Measurements from ENCODE around the gene VCL. TPM values are rescaled to one million over a fixed set of nuclear protein-coding genes. Genes with fewer than 3 reads are reported as not detected.

VCL gene
- total and polyA plus RNA-seq, 12 donors: 14.3 to 90.7 (median 43.2) TPM

GRCh38 chr10:73991884-73992245, 6.1 kb upstream of the VCL start:
- peak in 2 of 7 donors; percentile 11 to 33 for DNase-seq
- Histone ChIP-seq H3K4me3 (no peak overlapping the region), H3K27me3 (no peaks in the 10 kb centered on the region), H3K36me3 (replicated peaks in 1 of 2) (no peaks in the 10 kb centered on the region), H3K27ac (no peak overlapping the region), H3K9me3 (replicated peaks in 1 of 3) (no peaks in the 10 kb centered on the region), H3K4me1 (replicated peaks in 1 of 2) (no peaks in the 10 kb centered on the region)
- intact Hi-C loops (cut with DNase I): no loop called here
- 60 to 71% (median 64%) methylated on average over 6 of the region's 6 CpGs for WGBS, 4 donors
- TF ChIP-seq POLR2A (IDR thresholded peaks at IDR 0.05): no peak
- TF ChIP-seq CTCF (IDR thresholded peaks at IDR 0.05): no peak

GRCh38 chr10:73992899-73993788, 4.8 kb upstream of the VCL start:
- DNase-seq: peak in 1 of 7 donors; percentile 17
- H3K27me3 ChIP-seq: no peaks in the 10 kb centered on the region
- H3K4me3 ChIP-seq: no peak overlapping the region
- TF ChIP-seq CTCF (IDR thresholded peaks at IDR 0.05): no peak
- TF ChIP-seq POLR2A (IDR thresholded peaks at IDR 0.05): no peak
- WGBS, 4 donors: 55 to 63% (median 57%) methylated on average over 6 of the region's 6 CpGs
- no peaks in the 10 kb centered on the region for H3K36me3 ChIP-seq (replicated peaks in 1 of 2)
- no peak overlapping the region for H3K27ac ChIP-seq
- peaks cover 0 to 5% of the 10 kb centered on the region in 2 donors for H3K4me1 ChIP-seq (replicated peaks in 1 of 2)
- intact Hi-C loops (cut with DNase I): no loop called here
- H3K9me3 ChIP-seq (replicated peaks in 1 of 3): no peaks in the 10 kb centered on the region

- WGBS, 4 donors: 84 to 94% (median 88%) methylated on average over 2 of the region's 2 CpGs
- H3K9me3 ChIP-seq (replicated peaks in 1 of 3): no peaks in the 10 kb centered on the region
- intact Hi-C loops (cut with DNase I): no loop called here
- H3K4me1 ChIP-seq (replicated peaks in 1 of 2): peaks cover 8 to 15% of the 10 kb centered on the region in 2 donors
- no peak for DNase-seq
- TF ChIP-seq POLR2A (IDR thresholded peaks at IDR 0.05) (no peak), CTCF (IDR thresholded peaks at IDR 0.05) (no peak)
- H3K36me3 ChIP-seq (replicated peaks in 1 of 2): no peaks in the 10 kb centered on the region
- H3K27ac ChIP-seq: no peak overlapping the region
- no peak overlapping the region for H3K4me3 ChIP-seq
- H3K27me3 ChIP-seq: no peaks in the 10 kb centered on the region
Measured at GRCh38 chr10:73995035-73995358, 2.9 kb upstream of the VCL start.

GRCh38 chr10:73997461-73997786, 492 bp upstream of the VCL start:
- 0 to 1% (median 0%) methylated on average over 5 to 11 of the region's 11 CpGs for WGBS, 4 donors
- Histone ChIP-seq H3K36me3 (replicated peaks in 1 of 2) (no peaks in the 10 kb centered on the region), H3K9me3 (replicated peaks in 1 of 3) (no peaks in the 10 kb centered on the region), H3K27me3 (no peaks in the 10 kb centered on the region), H3K4me3 (peak overlapping the region; percentile 29 to 95 (median 48)), H3K27ac (peak overlapping the region in 4 of 5 donors; percentile 30 to 95 (median 90)), H3K4me1 (replicated peaks in 1 of 2) (peaks cover 8 to 15% of the 10 kb centered on the region in 2 donors)
- DNase-seq: peak in 3 of 7 donors; percentile 63 to 84 (median 68)
- intact Hi-C loops (cut with DNase I): no loop called here
- TF ChIP-seq CTCF (IDR thresholded peaks at IDR 0.05) (no peak), POLR2A (IDR thresholded peaks at IDR 0.05) (no peak)
